Left cardiac atrium (tissue), 2 donors: ENCODE data around the gene PDSS2. TPM values are rescaled to one million over a fixed set of nuclear protein-coding genes. Genes with fewer than 3 reads are reported as not detected.

ENCODE experiments used
- total RNA-seq, 2 donors: library from RNA; stranded (reverse); fragmentation: NEBNext Ultra II Directional; extraction: Animal tissue kit (Norgen Biotek cat#: 25700); gene quantifications; one replicate each; pipeline ENCODE4 v1.2.1, GENCODE V29; 2021
- donor health status: DM: no; HTN: yes; CAD: no; lungs with severe emphysema.
- donor health status: DM: yes; HTN: yes; CAD: no.

The PDSS2 gene
- total RNA-seq, 2 donors from 2014 or later = 11.1 to 15.6 TPM

Other genes starting within 250 kb of the PDSS2 start
- 10 to 100 TPM; 13.6 to 14.4 TPM for gene SOBP, start 30.6 kb upstream of the PDSS2 start, total RNA-seq